Gastroesophageal sphincter (tissue), 4 donors: ENCODE measurements around the gene APBB1IP. TPM values are rescaled to one million over a fixed set of nuclear protein-coding genes. Genes with fewer than 3 reads are reported as not detected.
A peak's percentile ranks its signal among the peaks of the same experiment; 100 is the strongest.
"Not testable (repeated sequence)": the region's sequence is repeated elsewhere in the genome, so short reads cannot be mapped to it uniquely, and the experiment has no call there.

Source experiments
- ATAC-seq: fragments of 150-250 bp; one replicate; pipeline ENCODE4 v1.9.1; 2016; ENCODE audit warnings: mild to moderate bottlenecking, moderate library complexity
- H3K27ac ChIP-seq, 4 donors: fragments of 200-600 bp; sonication (generic) in 3 of 4; 1 replicate in 3 of 4; 2 replicates in 1 of 4; pipeline ENCODE4 v1.5.1; 2016 to 2019
- H3K27me3 ChIP-seq: fragments of 200-600 bp; sonication (generic); one replicate; pipeline ENCODE4 v1.5.1; 2019
- H3K36me3 ChIP-seq, 2 donors: fragments of 200-600 bp; sonication (generic); one replicate each; pipeline ENCODE4 v1.5.1; 2019; ENCODE audit warnings: control low read depth in 1 of 2
- H3K4me1 ChIP-seq, 3 donors: fragments of 200-600 bp; sonication (generic); 1 replicate in 2 of 3; 2 replicates in 1 of 3; pipeline ENCODE4 v1.5.1; 2016 to 2019; ENCODE audit warnings: control low read depth in 2 of 3
- H3K4me3 ChIP-seq, 2 donors: fragments of 200-600 bp; sonication (generic); one replicate each; pipeline ENCODE4 v1.5.1; 2019; ENCODE audit warnings: mild to moderate bottlenecking in 1 of 2, moderate library complexity in 1 of 2
- H3K9me3 ChIP-seq, 3 donors: fragments of 200-600 bp; sonication (generic); one replicate each; pipeline ENCODE4 v1.5.1; 2017 to 2019; ENCODE audit warnings: control low read depth in 2 of 3
- CTCF ChIP-seq, 4 experiments: fragments of 200-600 bp in 2 of 4; fragments of 450-650 bp in 2 of 4; sonication (generic) in 1 of 4; IDR thresholded peaks; one replicate each; pipeline ENCODE4 v1.5.1; 2017 to 2019; ENCODE audit warnings: antibody characterized with exemption in 4 of 4, mild to moderate bottlenecking in 2 of 4, moderate library complexity in 2 of 4
- EP300 ChIP-seq: sonication (generic); formaldehyde crosslinking; IDR thresholded peaks from one replicate; pipeline ENCODE4 v1.6.1; 2017; ENCODE audit warnings: antibody characterized with exemption, mild to moderate bottlenecking
- POLR2A ChIP-seq, 2 donors: fragments of 450-650 bp; IDR thresholded peaks; one replicate each; pipeline ENCODE4 v1.6.1; 2017; ENCODE audit warnings: antibody characterized with exemption in 2 of 2, mild to moderate bottlenecking in 2 of 2, moderate library complexity in 1 of 2
- POLR2AphosphoS5 ChIP-seq: sonication (generic); formaldehyde crosslinking; IDR thresholded peaks from one replicate; pipeline ENCODE4 v1.6.1; 2017; ENCODE audit warnings: antibody characterized with exemption
- WGBS, 2 donors: methylation state at CpG; one replicate each; pipeline ENCODE4 v1.1.5; 2018; ENCODE audit warnings: low coverage in 1 of 2; 5-methylcytosine and 5-hydroxymethylcytosine counted together
- total RNA-seq, 4 donors: library from RNA; depleted of rRNA; stranded (reverse); fragments of >200 nt; gene quantifications; one replicate each; pipeline ENCODE4 v1.1.0, GENCODE V29; 2016

The APBB1IP gene
- total RNA-seq, 4 donors from 2014 or later = 2.3 to 6.9 (median 4.9) TPM

GRCh38 chr10:26486990-26487850, 49.1 kb downstream of the APBB1IP start:
- no peak overlapping the region for H3K4me3 ChIP-seq
- ATAC-seq = peak; percentile 75
- peaks cover 0 to 24% (median 0%) of the 10 kb centered on the region in 3 donors for H3K4me1 ChIP-seq
- WGBS, 2 donors = 17 to 18% methylated on average over 10 to 11 of the region's 11 CpGs
- TF ChIP-seq POLR2AphosphoS5 = no peak
- TF ChIP-seq CTCF (IDR thresholded peaks at IDR 0.05) = no peak
- TF ChIP-seq EP300 = no peak
- no peak for TF ChIP-seq POLR2A (IDR thresholded peaks at IDR 0.05)
- no peaks in the 10 kb centered on the region for H3K9me3 ChIP-seq
- no peaks in the 10 kb centered on the region for H3K36me3 ChIP-seq
- H3K27ac ChIP-seq = peak overlapping the region in 3 of 4 donors; percentile 63 to 74 (median 64)
- no peaks in the 10 kb centered on the region for H3K27me3 ChIP-seq

- Histone ChIP-seq H3K27ac (no peak overlapping the region), H3K9me3 (no peaks in the 10 kb centered on the region), H3K4me3 (no peak overlapping the region), H3K27me3 (no peaks in the 10 kb centered on the region), H3K4me1 (peaks cover 0 to 24% (median 0%) of the 10 kb centered on the region in 3 donors), H3K36me3 (no peaks in the 10 kb centered on the region)
- 94% methylated on average over 3 of the region's 4 CpGs; no CpG with 5 or more reads in 1 of the 2 donors for WGBS, 2 donors
- ATAC-seq = no peak
- TF ChIP-seq POLR2A (IDR thresholded peaks at IDR 0.05) = no peak
- TF ChIP-seq POLR2AphosphoS5 = no peak
- TF ChIP-seq EP300 = no peak
- TF ChIP-seq CTCF (IDR thresholded peaks at IDR 0.05) = no peak
Observed at GRCh38 chr10:26488344-26488743, 50.2 kb downstream of the APBB1IP start.

GRCh38 chr10:26489081-26489480, 50.9 kb downstream of the APBB1IP start:
- no peak for ATAC-seq
- H3K4me3 ChIP-seq = no peak overlapping the region
- WGBS, 2 donors = 72 to 94% methylated on average over 3 to 5 of the region's 5 CpGs
- TF ChIP-seq EP300 (no peak), POLR2AphosphoS5 (no peak), POLR2A (IDR thresholded peaks at IDR 0.05) (no peak), CTCF (IDR thresholded peaks at IDR 0.05) (no peak)
- no peaks in the 10 kb centered on the region for H3K9me3 ChIP-seq
- H3K4me1 ChIP-seq = peaks cover 0 to 24% (median 0%) of the 10 kb centered on the region in 3 donors
- H3K27ac ChIP-seq = no peak overlapping the region
- peaks cover 0 to 5% of the 10 kb centered on the region in 2 donors for H3K36me3 ChIP-seq
- H3K27me3 ChIP-seq = no peaks in the 10 kb centered on the region

GRCh38 chr10:26490367-26490766, 52.2 kb downstream of the APBB1IP start:
- not testable (repeated sequence) for ATAC-seq, H3K27me3 ChIP-seq, H3K9me3 ChIP-seq, H3K36me3 ChIP-seq, H3K4me3 ChIP-seq, H3K27ac ChIP-seq
- H3K4me1 ChIP-seq = peaks cover 0 to 24% (median 0%) of the 10 kb centered on the region in 3 donors
- WGBS, 2 donors = 90 to 96% methylated on average over 5 to 7 of the region's 7 CpGs

- peak; percentile 28 for ATAC-seq
- H3K27ac ChIP-seq = no peak overlapping the region
- peaks cover 0 to 15% (median 0%) of the 10 kb centered on the region in 3 donors for H3K4me1 ChIP-seq
- no peak for TF ChIP-seq EP300
- TF ChIP-seq CTCF (IDR thresholded peaks at IDR 0.05) = no peak
- TF ChIP-seq POLR2AphosphoS5 = no peak
- TF ChIP-seq POLR2A (IDR thresholded peaks at IDR 0.05) = no peak
- no peaks in the 10 kb centered on the region for H3K27me3 ChIP-seq
- 57 to 93% methylated on average over 2 to 3 of the region's 3 CpGs for WGBS, 2 donors
- H3K9me3 ChIP-seq = no peaks in the 10 kb centered on the region
- H3K36me3 ChIP-seq = peaks cover 0 to 5% of the 10 kb centered on the region in 2 donors
- no peak overlapping the region for H3K4me3 ChIP-seq
Observed at GRCh38 chr10:26491276-26491675, 53.1 kb downstream of the APBB1IP start.
